Peyer's patch (tissue), 4 donors: Measurements from ENCODE around the gene MRPS11.

Source experiments
- CTCF ChIP-seq, 6 experiments: fragments of 450-650 bp in 4 of 6; fragments of 200-600 bp in 2 of 6; sonication (generic) in 1 of 6; IDR thresholded peaks; one replicate each; pipeline ENCODE4 v1.5.1; 2017 to 2019; ENCODE audit warnings: antibody characterized with exemption in 6 of 6, mild to moderate bottlenecking in 3 of 6, moderate library complexity in 1 of 6
- POLR2A ChIP-seq, 2 donors: fragments of 450-650 bp; IDR thresholded peaks; one replicate each; pipeline ENCODE4 v1.5.1; 2017; ENCODE audit warnings: antibody characterized with exemption in 2 of 2, mild to moderate bottlenecking in 2 of 2, moderate library complexity in 2 of 2

- no peak for TF ChIP-seq CTCF (IDR thresholded peaks at IDR 0.05)
- no peak for TF ChIP-seq POLR2A (IDR thresholded peaks at IDR 0.05)
Measured at GRCh38 chr15:88430051-88430450, 37.5 kb upstream of the MRPS11 start.
